HEK293T (cell line): Measurements from ENCODE around the gene ATP2C1.

Experiments
- ARNT ChIP-seq: fragments of 450-650 bp; IDR thresholded peaks from 2 replicates; pipeline ENCODE4 v1.6.1; 2017; ENCODE audit warnings: mild to moderate bottlenecking
- BHLHE40 ChIP-seq: fragments of 450-650 bp; IDR thresholded peaks from 2 replicates; pipeline ENCODE4 v1.6.1; 2016; ENCODE audit warnings: mild to moderate bottlenecking, moderate library complexity, borderline replicate concordance
- FOXA1 ChIP-seq: fragments of 450-650 bp; IDR thresholded peaks from 2 replicates; pipeline ENCODE4 v1.6.1; 2016; ENCODE audit warnings: mild to moderate bottlenecking
- FOXK2 ChIP-seq: fragments of 450-650 bp; IDR thresholded peaks from 2 replicates; pipeline ENCODE4 v1.6.1; 2016; ENCODE audit warnings: mild to moderate bottlenecking
- FOXM1 ChIP-seq: fragments of 450-650 bp; IDR thresholded peaks from 2 replicates; pipeline ENCODE4 v1.6.1; 2017; ENCODE audit warnings: mild to moderate bottlenecking, borderline replicate concordance
- HDGF ChIP-seq: fragments of 450-650 bp; IDR thresholded peaks from 2 replicates; pipeline ENCODE4 v1.6.1; 2017; ENCODE audit warnings: antibody characterized with exemption, borderline replicate concordance
- L3MBTL2 ChIP-seq: fragments of 450-650 bp; conservative IDR thresholded peaks from 2 replicates; pipeline ENCODE4 v1.6.1; 2016; ENCODE audit warnings: mild to moderate bottlenecking
- LEF1 ChIP-seq: fragments of 450-650 bp; IDR thresholded peaks from 2 replicates; pipeline ENCODE4 v1.6.1; 2017; ENCODE audit warnings: mild to moderate bottlenecking, borderline replicate concordance
- SP1 ChIP-seq: fragments of 450-650 bp; IDR thresholded peaks from 2 replicates; pipeline ENCODE4 v1.6.1; 2017
- ZNF384 ChIP-seq: fragments of 450-650 bp; IDR thresholded peaks from 2 replicates; pipeline ENCODE4 v1.6.1; 2016

GRCh38 chr3:130903412-130903908, 9.6 kb downstream of the ATP2C1 start:
- TF ChIP-seq SP1: no peak
- TF ChIP-seq BHLHE40: no peak
- no peak for TF ChIP-seq FOXM1
- no peak for TF ChIP-seq ZNF384
- TF ChIP-seq HDGF: no peak
- TF ChIP-seq ARNT: no peak
- no peak for TF ChIP-seq FOXK2
- TF ChIP-seq LEF1: no peak
- no peak for TF ChIP-seq FOXA1
- no peak for TF ChIP-seq L3MBTL2
